Measurements from ENCODE around the gene CDH12.
"Not testable (repeated sequence)": the region's sequence is repeated elsewhere in the genome, so short reads cannot be mapped to it uniquely, and the experiment has no call there.

The CDH12 gene

GRCh38 chr5:22411554-22412349, 441.4 kb downstream of the CDH12 start:
- no peak for DNase-seq

GRCh38 chr5:22391956-22392355, 461.2 kb downstream of the CDH12 start:
- no peak for DNase-seq

- no peak for DNase-seq
Measured at GRCh38 chr5:22390888-22391287, 462.3 kb downstream of the CDH12 start.

DNA sequence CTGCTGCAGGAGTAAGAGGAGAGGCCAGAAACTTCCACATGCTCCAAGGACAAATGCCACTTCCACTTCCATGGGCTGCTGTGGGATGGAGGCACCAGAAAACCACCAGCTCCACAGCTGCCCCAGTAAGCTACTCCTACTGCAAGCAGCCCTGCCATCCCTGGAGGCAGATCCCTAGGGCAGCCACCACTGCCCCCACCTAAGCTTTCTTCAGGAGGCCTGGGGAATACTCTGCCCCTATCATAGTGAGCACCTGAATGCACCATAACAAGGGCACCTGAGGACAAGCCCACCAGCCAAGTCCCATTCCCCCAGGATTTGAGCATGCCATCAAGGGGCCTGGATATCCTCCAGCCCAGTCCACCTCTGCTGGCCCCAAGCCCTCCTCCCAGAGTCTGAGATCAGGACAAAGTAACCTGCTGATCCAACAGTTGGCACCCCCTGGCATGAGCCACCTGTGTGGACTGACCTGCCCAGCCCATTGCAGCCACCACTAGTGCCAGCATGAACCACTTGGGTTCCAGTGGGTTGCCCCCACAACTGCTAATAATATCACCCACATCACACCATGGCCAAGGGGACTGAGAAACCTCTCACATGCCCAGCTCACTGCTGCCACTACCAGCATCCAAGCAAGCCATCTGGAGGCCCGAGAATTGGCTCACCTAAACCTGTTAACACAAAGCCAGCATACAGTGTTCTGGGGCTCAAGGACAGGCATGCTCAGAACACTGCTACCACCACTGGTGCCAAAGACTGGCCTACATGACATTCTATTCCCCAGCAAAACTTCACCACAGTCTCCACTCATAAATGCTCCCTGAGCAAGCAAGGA, 480.1 kb downstream of the CDH12 start:
- DNase-seq, result no peak

GRCh38 chr5:22372376-22372775, 480.8 kb downstream of the CDH12 start:
- no peak for DNase-seq

DNA sequence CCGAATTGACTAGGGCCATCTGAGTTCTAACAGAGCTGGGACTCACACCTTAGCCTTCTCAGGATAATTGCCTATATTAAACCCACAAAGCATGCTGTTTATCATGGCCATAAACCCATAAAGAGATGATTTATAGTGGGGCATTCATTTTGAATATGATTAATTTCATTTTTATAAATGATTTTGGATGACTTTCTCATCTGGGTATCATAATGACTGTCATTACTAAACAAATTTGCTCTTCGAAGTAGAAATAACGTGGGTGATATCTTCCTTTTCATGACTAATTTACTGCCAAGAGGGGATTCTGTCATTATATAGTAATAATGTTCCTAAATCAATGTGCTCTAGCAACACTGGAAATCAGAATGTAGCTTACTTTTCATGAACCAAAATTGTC, 498.2 kb downstream of the CDH12 start:
- no peak for DNase-seq

- no peak for DNase-seq
Measured at GRCh38 chr5:22352493-22352892, 500.7 kb downstream of the CDH12 start.

GRCh38 chr5:22351178-22351577, 502.0 kb downstream of the CDH12 start:
- no peak for DNase-seq

GRCh38 chr5:22348027-22348426, 505.1 kb downstream of the CDH12 start:
- no peak for DNase-seq

DNA sequence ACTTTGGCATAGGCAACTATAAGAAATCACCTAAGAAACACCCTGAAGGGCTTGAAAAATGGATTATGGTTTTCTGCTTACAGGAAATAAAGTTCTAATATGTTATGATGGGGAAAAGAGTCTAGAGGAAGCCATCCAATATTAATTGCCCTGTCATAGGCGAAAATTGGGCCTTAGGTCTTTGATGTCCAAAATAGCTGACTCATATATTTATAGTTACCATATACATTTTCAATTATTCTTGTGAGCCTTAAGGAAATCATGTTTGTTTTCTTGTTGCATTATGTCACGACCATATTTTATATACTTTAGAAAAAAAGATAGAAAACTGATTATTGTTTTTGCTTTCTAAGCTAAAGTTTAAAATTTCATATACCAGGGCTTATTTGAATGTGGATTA, 509.1 kb downstream of the CDH12 start:
- DNase-seq, result no peak

DNA sequence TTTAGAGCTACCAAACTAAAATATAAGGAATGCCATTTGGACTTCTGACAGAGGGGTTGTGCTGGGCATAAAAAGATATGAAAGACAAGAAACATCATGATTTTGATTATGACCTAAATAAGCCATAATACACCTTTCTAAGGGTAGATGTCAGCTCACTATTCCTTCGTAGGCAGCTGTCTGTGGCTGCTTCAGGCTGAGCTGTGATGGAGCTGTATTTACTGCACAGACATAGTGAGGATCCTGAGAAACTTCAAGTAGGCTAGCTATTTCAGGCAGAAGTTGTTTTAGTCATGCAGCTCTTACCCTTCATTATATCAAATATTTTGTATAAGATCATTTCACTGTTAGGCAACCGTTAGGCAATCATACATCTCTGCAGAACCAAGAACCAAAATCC, 511.7 kb downstream of the CDH12 start:
- DNase-seq, result no peak

DNA sequence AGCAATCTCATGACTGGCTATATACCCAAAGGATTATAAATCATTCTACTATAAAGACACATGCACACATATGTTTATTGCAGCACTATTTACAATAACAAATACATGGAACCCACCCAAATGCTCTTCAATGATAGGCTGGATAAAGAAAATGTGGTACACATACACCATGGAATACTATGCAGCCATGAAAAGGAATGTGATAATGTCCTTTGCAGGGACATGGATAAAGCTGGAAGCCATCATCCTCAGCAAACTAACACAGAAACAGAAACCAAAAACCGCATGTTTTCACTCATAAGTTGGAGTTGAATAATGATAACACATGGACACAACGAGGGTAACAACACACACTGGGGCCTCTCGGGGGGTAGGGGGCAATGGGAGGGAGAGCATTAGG, 520.2 kb downstream of the CDH12 start:
- not testable (repeated sequence) for DNase-seq

GRCh38 chr5:22329683-22330082, 523.5 kb downstream of the CDH12 start:
- DNase-seq, result no peak

DNA sequence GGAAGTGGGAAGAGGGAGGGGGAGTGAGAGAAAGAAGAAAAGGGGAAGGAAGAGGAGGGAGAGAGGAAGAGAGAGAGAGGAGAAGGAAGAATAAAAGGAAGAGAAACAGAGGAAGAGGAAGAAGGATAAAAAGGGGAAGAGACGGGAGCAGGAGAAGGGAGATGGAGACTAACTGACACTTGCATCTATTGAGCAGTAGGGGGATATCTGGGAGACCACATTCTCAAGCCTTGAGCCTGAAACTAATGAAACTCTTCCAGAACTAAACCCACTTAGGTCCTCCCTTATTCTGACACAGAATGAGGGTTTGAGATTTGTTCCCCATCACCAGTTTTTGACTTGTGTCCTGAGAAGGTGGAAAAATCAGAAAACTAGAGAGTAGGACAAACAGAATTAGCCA, 533.3 kb downstream of the CDH12 start:
- no peak for DNase-seq

DNA sequence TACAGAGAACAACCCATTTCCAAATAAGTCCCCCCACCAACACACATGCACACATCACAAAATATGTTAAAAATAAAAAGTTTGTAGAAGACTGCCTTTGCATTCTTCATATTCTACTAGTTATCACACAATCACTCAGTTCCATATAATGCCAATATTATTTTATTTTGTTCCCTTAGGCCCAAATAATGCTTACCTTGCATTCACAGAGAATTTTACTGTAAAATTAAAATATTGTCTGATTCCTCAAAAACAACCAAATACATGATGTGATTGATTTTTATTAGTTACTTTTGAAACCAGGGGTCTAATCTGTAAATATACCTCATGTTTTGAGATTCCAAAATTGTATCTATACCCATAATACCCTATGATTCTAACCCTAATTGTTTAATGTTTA, 536.9 kb downstream of the CDH12 start:
- DNase-seq, result no peak

GRCh38 chr5:22315052-22315451, 538.1 kb downstream of the CDH12 start:
- DNase-seq, result not testable (repeated sequence)

- DNase-seq, result no peak
Measured at GRCh38 chr5:22314548-22314947, 538.6 kb downstream of the CDH12 start.

GRCh38 chr5:22306011-22306410, 547.1 kb downstream of the CDH12 start:
- DNase-seq, result no peak

DNA sequence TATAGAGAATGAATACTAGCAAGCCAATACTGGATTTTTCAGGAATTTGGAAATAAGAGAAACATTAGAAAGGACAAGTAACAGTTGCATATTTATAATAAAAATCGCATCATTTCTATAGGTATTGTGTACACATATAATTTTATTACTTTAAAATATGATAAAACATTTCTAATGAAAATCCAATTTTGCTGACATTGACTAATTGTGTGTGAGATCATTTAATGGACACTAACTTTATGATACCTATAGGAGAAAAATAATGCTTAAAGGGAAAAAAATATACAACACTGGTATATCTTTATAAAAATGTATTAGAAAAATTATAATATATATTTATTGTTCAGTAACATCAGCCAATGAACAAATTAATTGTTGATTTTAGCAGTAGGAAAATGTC, 557.3 kb downstream of the CDH12 start:
- no peak for DNase-seq

DNA sequence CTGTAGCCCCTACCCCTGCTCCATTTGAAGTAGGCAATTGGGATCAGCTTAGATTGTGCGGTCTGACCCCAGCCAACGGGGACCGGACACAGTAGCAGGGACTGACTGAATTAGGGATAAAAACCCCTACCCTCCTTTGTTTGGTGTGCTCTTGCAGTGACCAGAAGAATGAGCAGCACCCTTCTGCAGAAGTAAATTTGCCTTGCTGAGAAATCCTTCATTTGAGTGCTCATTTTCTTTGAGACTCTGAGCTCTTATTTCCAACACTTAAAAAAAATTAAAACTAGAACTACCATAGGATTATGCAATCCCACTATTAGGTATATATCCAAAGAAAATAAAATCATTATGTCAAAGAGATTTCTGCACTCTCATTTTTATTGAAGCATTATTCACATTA, 560.0 kb downstream of the CDH12 start:
- no peak for DNase-seq

DNA sequence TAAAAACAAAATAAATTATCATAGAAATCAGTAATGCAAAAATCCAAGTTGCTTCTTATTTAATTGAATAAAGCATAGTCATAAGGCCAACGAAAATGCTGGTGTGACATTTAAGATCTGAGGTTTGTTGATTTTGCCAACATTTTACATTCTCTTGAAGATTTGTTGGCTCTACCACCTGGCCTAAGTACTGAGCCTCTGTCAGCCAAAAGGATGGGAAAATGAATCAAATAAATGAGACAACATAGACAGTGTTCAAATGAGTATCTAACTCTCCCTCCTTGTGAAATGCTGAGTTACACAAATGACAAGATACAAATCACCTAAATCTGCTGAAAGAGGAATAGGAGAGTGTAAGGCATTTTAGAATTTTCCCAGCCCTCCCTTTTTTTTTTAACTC, 575.0 kb downstream of the CDH12 start:
- DNase-seq, result no peak

- no peak for DNase-seq
Measured at GRCh38 chr5:22277006-22277405, 576.1 kb downstream of the CDH12 start.

DNA sequence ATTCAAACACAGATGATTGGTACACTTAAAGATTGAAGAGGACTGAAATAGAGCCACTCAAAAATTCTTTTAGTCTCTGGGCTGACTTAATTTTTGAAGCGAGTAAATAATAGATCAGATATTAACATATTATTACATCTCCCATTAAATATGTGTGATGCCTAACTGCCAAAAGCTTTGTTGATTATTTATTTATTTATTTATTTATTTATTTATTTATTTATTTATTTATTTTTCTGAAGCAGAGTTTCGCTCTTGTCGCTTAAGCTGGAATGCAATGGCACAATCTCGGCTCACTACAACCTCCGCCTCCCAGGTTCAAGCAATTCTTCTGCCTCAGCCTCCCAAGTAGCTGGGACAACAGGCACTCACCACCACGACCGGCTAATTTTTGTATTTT, 587.3 kb downstream of the CDH12 start:
- not testable (repeated sequence) for DNase-seq

DNA sequence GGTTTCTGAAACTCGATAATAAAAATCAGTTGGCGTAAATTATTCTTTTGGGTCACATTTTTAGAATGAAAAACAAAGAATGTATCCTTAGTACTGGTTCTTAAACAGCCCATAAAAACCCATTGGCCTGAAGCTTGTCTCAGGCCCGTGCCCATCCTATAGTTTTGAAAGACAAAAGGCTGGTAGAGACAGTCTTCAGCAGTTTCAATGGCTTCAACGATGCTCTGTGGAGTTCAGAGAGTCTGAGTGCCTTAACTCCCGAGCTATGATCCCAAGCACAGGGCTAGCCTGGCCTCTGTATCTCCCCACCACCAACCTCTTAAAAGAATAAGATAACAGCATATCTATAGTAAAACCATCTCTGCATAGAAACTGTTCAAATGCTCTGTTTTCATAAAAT, 595.0 kb downstream of the CDH12 start:
- DNase-seq, result no peak
